Left ventricle myocardium inferior (tissue), 1 donor: ENCODE results near the gene TRIO. TPM values are rescaled to one million over a fixed set of nuclear protein-coding genes. Genes with fewer than 3 reads are reported as not detected.

Source experiments
- DNase-seq: peaks from one replicate; pipeline ENCODE4 v3.0.0-alpha.2; 2020
- H3K27ac ChIP-seq: fragments of 200-600 bp; replicated peaks from 2 replicates; pipeline ENCODE4 v1.8.0; 2021
- H3K27me3 ChIP-seq: fragments of 200-600 bp; 2 replicates; pipeline ENCODE4 v1.8.0; 2021; ENCODE audit warnings: low read depth
- H3K36me3 ChIP-seq: fragments of 200-600 bp; 2 replicates; pipeline ENCODE4 v1.8.0; 2021
- H3K4me1 ChIP-seq: fragments of 200-600 bp; 2 replicates; pipeline ENCODE4 v1.8.0; 2021
- H3K4me3 ChIP-seq: fragments of 200-600 bp; 2 replicates; pipeline ENCODE4 v1.8.0; 2021; ENCODE audit warnings: mild to moderate bottlenecking, moderate library complexity
- H3K9me3 ChIP-seq: fragments of 200-600 bp; replicated peaks from 2 replicates; pipeline ENCODE4 v1.8.0; 2021
- intact Hi-C: fragments of 100-400 bp; cut with micrococcal nuclease; formaldehyde crosslinking; loops from one replicate; pipeline ENCODE4 v1.11.0; 2022
- total RNA-seq: library from RNA; stranded (reverse); fragmentation: NEBNext Ultra II Directional; extraction: Animal tissue kit (Norgen Biotek cat#: 25700); gene quantifications from one replicate; pipeline ENCODE4 v1.2.1, GENCODE V29; 2021
- TF ChIP-seq, protein P1 (sequence below): fragments of 200-600 bp; IDR thresholded peaks from 2 replicates; pipeline ENCODE4 v1.8.0; 2021; ENCODE audit warnings: antibody characterized with exemption, mild to moderate bottlenecking, borderline replicate concordance
- donor health status: DM: no; HTN: yes; CAD: no; lungs with severe emphysema.

TRIO gene
- total RNA-seq, 1 donor from 2014 or later = 52.8 TPM

DNA sequence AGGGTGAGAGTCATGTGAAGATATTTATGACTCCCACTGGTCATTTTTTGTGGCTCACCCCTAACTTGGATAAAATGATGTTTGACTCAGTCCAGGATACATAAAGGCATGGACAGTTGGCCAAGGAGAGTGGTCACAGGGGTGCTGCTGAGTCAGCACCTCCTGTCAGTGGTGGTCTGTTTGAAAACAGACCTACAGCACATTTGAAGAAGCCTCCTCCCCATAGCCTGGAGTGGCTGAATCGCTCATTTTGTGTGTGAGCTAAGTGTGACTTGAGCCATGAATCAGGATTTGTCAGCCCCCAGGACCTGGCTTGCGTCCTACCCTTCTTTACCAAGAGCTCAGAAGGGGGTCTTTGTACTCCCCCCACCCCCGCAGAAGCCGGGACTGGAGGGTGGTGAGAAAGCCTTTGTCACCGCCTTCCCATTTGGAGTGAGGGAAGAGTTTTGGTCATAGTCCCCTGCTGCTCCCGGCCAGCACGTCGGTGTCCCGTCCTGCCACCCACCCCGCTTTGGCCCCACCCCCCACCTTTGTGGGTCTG, 35.6 kb downstream of the TRIO start:
- intact Hi-C loops = no loop called here
- no peaks in the 10 kb centered on the region for H3K36me3 ChIP-seq
- no peak overlapping the region for H3K4me3 ChIP-seq
- no peak overlapping the region for H3K27ac ChIP-seq
- peaks cover 69% of the 10 kb centered on the region for H3K4me1 ChIP-seq
- H3K27me3 ChIP-seq = no peaks in the 10 kb centered on the region
- no peaks in the 10 kb centered on the region for H3K9me3 ChIP-seq
- DNase-seq = no peak
- TF ChIP-seq, protein P1, sequence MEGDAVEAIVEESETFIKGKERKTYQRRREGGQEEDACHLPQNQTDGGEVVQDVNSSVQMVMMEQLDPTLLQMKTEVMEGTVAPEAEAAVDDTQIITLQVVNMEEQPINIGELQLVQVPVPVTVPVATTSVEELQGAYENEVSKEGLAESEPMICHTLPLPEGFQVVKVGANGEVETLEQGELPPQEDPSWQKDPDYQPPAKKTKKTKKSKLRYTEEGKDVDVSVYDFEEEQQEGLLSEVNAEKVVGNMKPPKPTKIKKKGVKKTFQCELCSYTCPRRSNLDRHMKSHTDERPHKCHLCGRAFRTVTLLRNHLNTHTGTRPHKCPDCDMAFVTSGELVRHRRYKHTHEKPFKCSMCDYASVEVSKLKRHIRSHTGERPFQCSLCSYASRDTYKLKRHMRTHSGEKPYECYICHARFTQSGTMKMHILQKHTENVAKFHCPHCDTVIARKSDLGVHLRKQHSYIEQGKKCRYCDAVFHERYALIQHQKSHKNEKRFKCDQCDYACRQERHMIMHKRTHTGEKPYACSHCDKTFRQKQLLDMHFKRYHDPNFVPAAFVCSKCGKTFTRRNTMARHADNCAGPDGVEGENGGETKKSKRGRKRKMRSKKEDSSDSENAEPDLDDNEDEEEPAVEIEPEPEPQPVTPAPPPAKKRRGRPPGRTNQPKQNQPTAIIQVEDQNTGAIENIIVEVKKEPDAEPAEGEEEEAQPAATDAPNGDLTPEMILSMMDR = no peak

DNA sequence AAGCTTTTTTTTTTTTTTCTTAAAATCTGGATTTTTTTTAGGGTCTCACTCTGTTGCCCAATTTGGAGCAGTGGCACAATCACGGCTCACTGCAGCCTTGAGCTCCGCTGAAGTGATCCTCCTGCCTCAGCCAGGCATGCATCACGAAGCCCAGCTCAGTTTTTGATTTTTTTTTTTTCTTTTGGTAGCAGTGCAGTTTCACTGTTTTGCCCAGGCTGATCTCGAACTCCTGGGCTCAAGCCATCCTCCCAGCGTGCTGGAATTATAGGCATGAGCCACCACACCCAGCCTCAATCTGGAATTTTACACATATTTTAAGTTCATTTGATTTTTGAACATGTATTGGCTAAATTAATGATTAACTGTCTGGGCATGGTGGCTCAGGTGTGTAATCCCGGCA, 36.3 kb downstream of the TRIO start:
- no peaks in the 10 kb centered on the region for H3K9me3 ChIP-seq
- no peak for DNase-seq
- H3K36me3 ChIP-seq = no peaks in the 10 kb centered on the region
- H3K4me3 ChIP-seq = no peak overlapping the region
- intact Hi-C loops = no loop called here
- no peaks in the 10 kb centered on the region for H3K27me3 ChIP-seq
- H3K4me1 ChIP-seq = peaks cover 69% of the 10 kb centered on the region
- TF ChIP-seq, protein P1 = no peak
- no peak overlapping the region for H3K27ac ChIP-seq

DNA sequence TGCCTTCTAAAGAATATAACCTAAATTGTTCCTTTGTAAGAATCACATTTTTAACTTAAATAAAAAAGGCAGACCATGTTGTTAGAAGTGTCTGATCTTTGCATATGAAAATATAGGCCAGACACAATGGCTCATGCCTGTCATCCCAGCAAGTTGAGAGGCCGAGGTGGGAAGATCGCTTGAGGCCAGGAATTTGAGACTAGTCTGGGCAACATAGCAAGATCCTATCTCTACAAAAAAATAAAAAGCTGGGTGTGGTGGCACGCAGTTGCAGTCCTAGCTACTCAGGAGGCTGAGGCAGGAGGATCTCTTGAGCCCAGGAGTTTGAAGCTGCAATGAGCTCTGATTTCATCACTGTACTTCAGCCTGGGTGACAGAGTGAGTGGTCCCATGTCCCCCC, 37.3 kb downstream of the TRIO start:
- TF ChIP-seq, protein P1 = no peak
- no peak overlapping the region for H3K27ac ChIP-seq
- peaks cover 75% of the 10 kb centered on the region for H3K4me1 ChIP-seq
- no peak for DNase-seq
- no peaks in the 10 kb centered on the region for H3K9me3 ChIP-seq
- intact Hi-C loops = no loop called here
- no peak overlapping the region for H3K4me3 ChIP-seq
- H3K36me3 ChIP-seq = no peaks in the 10 kb centered on the region
- H3K27me3 ChIP-seq = no peaks in the 10 kb centered on the region

DNA sequence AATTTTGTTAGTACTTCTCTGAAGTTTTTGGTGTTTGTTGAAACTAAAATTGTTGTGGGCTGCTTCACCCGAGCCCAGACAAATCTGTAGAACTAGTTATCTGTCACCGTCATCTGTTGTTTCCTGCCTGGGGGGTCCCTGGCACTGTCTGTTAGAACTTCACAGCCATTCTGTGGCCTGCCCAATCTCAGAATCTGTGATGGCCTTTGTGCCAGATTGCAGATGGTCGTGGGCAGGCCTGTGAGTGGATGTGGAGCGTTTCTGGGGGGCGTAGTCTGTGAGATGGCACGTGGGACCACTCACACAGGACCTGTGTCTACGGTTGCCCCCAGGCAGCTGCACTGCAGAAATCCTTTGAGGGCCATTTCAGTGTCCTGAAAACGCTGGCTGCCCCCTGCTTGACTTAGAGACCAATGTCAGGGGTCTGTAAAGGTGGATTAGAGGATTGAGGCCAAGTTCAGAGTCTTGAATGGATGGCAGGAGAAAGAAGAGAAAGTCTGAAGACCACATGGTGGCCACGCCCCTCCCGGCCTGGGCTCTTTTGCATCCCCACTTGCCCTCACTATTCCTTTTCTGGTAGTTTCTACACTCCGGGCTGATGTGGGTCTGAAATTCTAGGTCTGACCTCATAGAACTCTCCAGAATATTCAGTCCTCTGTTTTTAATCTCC, 38.3 kb downstream of the TRIO start:
- DNase-seq = no peak
- Histone ChIP-seq H3K36me3 (no peaks in the 10 kb centered on the region), H3K27ac (peak overlapping the region; percentile 69), H3K4me1 (peaks cover 85% of the 10 kb centered on the region), H3K27me3 (no peaks in the 10 kb centered on the region), H3K9me3 (no peaks in the 10 kb centered on the region), H3K4me3 (no peak overlapping the region)
- intact Hi-C loops = no loop called here
- TF ChIP-seq, protein P1 = no peak

DNA sequence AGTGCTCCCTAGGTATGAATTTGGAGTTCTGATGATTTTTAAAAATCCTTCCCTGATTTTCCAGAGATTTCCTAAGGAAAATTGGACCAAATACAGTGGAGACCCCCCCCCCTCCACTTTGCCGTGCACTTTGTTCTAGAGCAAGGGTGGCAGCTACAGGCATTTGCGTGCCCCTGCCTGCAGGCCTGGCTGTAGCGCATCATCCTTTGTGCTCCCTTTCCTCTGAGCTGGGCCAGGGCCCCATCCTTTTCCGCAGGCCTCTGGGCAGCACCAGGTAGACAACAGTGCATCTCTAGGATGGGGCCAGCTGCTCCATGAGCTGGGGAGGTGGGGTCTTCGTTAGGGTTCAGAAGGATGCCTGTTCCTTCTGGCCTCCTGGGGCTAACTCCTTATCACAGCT, 39.6 kb downstream of the TRIO start:
- no peaks in the 10 kb centered on the region for H3K9me3 ChIP-seq
- H3K36me3 ChIP-seq = no peaks in the 10 kb centered on the region
- TF ChIP-seq, protein P1 = no peak
- intact Hi-C loops = no loop called here
- H3K27ac ChIP-seq = peak overlapping the region; percentile 69
- no peak for DNase-seq
- no peaks in the 10 kb centered on the region for H3K27me3 ChIP-seq
- H3K4me1 ChIP-seq = peaks cover 89% of the 10 kb centered on the region
- no peak overlapping the region for H3K4me3 ChIP-seq
